Activated CD4-positive, CD25-positive, alpha-beta regulatory T cell treated with anti-CD3 and anti-CD28 coated beads, Interleukin-2, amount 50 U/mL, for 72 hours (primary cell): ENCODE data around the gene SNRPN.
"Not testable (repeated sequence)": the region's sequence is repeated elsewhere in the genome, so short reads cannot be mapped to it uniquely, and the experiment has no call there.

ENCODE experiments used
- DNase-seq: peaks from one replicate; pipeline ENCODE4 v3.0.0; 2021

SNRPN gene

GRCh38 chr15:24971772-24972171, 17.0 kb downstream of the SNRPN start:
- DNase-seq = no peak

- DNase-seq = not testable (repeated sequence)
These were observed 17.9 kb downstream of the SNRPN start for GRCh38 chr15:24972707-24973106.

DNA sequence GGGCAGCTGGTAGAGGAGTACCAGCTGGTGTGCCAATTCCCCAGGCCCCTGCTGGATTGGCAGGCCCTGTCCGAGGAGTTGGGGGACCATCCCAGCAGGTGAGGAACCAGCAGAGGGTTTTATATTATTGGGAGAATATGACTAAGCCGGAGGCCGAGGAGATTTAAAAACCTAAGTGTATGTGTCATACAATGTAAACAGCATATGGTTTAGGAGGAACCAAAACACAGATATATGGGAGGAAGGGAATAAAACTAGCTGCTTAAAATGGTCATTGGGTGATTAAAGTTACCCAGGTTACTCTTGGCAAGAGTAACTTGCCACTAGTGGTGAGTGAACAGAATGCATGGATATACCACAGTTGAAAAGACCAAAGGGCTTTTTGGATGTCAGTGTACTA, 22.1 kb downstream of the SNRPN start:
- no peak for DNase-seq

GRCh38 chr15:24977686-24978085, 22.9 kb downstream of the SNRPN start:
- no peak for DNase-seq

GRCh38 chr15:24985224-24985623, 30.4 kb downstream of the SNRPN start:
- DNase-seq = no peak

GRCh38 chr15:24986653-24987052, 31.9 kb downstream of the SNRPN start:
- DNase-seq = no peak

- no peak for DNase-seq
These were observed 64.6 kb downstream of the SNRPN start for GRCh38 chr15:25019434-25019833.

DNA sequence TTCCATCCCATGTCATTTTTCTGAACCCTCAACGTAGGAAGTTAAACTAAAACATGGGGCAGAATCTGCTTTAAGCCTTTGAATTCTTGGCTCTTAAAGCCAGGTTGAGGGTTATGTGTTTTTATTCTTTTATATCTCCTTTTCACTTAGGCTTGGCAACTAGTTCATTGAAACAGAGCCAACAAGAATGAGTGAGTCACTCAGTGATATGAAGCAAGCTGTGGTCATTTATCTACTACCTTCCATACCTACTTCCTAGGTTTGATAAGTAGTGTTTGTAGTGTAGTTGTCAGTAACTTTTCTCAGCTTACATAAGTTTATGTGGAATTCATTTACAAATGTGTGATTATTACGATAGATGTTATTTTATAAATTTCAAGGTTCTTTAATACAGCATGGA, 67.4 kb downstream of the SNRPN start:
- DNase-seq = no peak
